GM19438 (cell line): ENCODE data around the gene LIME1.

Experiments used
- ATAC-seq: cut with Tn5 transposase; IDR thresholded peaks from one replicate; pipeline ENCODE4 v1.9.1; 2021; ENCODE audit warnings: low read depth; ENCODE audit not compliant: unreplicated experiment

LIME1 gene

DNA sequence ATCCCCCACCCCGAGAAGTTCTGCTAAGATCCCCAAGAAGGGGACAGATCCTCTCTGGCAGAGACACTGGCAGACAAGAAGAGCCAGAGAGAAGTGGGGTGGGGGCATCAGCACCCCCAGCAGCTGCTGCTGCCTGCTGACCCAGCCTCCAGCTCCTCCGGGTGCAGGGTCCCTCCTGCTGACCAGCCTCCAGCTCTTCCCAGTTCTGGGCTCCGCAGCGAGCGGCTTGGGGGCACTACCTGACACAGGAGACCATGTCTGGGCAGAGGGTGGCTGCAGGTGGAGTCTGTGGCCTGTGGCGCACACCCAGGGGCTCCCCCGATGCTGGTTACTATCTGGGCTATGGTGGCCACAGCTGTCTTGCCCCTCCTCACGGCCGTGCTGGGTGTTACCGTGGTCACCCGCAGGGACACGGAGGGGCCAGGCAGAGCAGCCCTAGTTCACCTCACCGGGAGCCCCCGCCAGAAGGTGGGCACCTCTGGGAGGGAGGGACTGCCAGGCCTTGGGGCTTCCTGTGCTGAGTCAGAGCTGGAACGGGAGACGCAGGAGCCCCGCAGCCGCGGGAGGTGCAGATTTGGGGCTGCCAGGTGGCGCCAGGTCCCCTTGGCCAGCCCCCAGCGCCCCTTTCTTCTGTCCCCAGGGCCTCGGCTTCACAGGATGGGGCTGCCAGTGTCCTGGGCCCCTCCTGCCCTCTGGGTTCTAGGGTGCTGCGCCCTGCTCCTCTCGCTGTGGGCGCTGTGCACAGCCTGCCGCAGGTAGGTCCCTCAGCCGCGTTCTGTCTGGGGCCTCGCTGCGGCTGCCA, 630 bp downstream of the LIME1 start:
- no peak for ATAC-seq

DNA sequence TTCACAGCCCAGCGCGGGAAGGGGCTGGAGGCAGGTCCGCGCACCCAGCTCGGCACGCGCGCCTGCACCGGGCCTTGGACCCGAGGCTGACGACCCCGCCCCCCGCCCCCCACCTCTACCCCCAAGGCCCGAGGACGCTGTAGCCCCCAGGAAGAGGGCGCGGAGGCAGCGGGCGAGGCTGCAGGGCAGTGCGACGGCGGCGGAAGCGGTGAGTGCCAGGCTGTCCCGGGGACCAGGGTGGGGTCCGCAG, 1.2 kb downstream of the LIME1 start:
- no peak for ATAC-seq

DNA sequence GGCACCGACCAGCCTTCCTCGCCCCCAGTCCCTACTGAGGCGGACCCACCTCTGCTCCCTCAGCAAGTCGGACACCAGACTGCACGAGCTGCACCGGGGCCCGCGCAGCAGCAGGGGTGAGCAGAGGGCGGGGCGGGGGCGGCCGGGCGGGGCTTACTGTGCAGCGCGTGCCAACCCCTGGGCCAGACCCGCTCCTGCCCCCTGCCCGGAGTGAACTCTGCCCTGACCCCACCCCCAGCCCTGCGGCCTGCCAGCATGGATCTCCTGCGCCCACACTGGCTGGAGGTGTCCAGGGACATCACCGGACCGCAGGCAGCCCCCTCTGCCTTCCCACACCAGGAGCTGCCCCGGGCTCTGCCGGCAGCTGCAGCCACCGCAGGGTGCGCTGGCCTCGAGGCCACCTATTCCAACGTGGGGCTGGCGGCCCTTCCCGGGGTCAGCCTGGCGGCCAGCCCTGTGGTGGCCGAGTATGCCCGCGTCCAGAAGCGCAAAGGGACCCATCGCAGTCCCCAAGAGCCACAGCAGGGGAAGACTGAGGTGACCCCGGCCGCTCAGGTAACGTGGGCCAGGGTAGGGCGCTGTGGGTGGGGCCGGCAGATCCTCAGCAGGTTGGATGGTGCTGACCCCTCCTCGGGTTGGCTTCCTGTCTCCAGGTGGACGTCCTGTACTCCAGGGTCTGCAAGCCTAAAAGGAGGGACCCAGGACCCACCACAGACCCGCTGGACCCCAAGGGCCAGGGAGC, 1.7 kb downstream of the LIME1 start:
- no peak for ATAC-seq

- no peak for ATAC-seq
Observed at GRCh38 chr20:63738687-63739129, 2.2 kb downstream of the LIME1 start.

DNA sequence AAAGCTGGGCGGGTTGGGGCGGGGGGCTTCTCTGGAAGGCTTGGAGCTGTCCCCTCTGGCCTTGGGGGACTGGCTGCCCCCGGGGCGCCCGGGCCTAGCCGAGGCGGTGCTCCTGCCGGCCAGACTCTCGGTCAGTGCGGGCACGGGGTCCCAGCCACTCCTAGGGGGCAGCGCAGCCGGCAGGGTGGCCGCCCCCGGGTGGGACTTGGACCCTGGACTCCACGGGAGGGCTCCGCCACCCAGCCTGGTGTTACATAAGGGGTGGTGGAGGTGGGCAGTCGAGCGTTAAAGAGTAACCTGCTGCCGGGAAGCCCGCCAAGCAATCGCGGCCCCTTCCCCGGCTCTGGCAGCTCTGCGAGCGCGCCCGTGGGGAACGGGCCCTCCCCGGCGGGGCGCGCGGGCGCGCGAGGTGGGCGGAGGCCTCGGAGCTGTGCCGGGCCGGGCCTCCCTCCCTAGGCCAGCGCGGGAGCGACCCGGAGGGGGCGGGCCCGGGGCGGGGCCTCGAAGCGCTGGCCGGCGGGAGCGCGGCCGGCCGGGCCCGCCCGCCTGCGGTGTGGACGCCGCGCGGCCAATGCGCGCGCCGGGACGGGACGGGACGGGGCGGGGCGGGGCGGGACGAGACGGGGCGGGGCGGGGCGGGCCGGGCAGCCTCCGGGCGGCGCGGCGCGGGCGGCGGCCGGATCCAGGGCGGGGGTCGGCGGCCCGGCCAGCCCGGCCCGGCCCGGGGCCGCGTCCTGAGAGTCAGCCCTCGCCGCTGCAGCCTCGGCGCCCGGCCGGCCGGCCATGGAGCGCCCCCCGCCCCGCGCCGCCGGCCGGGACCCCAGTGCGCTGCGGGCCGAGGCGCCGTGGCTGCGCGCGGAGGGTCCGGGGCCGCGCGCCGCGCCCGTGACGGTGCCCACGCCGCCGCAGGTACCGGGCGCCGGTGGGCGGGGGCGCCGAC, 2.9 kb downstream of the LIME1 start, which contains the start of gene SLC2A4RG:
SLC2A4RG (plus strand) TSS at position 647 of the 940 bp plus-strand sequence; CDS start at position 784, 137 bp downstream.
- no peak for ATAC-seq

DNA sequence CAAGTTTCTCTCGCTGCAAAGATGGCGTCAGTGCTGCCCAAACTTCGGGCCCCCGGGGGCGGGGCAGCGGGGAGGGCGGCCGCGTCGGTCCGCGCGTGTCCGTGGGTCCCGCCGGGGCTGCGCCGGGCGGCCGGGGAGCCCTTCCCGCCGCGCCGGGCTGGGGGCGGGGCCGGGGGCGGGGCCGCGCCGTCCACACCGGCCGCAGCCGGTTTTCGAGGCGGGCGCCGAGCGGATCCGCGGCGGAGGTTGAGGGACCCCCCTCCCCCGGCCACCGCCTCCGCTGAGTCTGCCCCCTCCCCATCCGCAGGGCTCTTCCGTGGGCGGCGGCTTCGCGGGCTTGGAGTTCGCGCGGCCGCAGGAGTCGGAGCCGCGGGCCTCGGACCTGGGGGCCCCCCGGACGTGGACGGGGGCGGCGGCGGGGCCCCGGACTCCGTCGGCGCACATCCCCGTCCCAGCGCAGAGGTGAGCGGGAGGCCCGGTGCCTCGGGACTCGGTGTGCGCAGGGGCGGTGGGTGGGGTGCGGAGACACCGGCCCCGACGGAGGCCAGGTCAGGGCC, 3.7 kb downstream of the LIME1 start:
- ATAC-seq, result no peak

GRCh38 chr20:63740627-63741353, 4.3 kb downstream of the LIME1 start:
- no peak for ATAC-seq

DNA sequence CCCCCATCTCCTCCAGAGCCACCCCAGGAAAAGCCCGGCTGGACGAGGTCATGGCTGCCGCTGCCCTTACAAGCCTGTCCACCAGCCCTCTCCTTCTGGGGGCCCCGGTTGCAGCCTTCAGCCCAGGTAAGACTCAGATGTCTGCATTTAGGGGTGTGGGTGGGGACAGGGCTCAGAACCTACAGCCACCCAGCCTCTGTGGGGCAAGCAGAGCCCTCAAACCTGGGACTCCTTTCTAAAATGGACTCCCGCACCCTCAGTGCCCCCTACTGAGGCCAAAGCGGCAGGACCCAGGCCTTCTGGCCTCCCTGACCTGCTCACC, 4.9 kb downstream of the LIME1 start:
- no peak for ATAC-seq

DNA sequence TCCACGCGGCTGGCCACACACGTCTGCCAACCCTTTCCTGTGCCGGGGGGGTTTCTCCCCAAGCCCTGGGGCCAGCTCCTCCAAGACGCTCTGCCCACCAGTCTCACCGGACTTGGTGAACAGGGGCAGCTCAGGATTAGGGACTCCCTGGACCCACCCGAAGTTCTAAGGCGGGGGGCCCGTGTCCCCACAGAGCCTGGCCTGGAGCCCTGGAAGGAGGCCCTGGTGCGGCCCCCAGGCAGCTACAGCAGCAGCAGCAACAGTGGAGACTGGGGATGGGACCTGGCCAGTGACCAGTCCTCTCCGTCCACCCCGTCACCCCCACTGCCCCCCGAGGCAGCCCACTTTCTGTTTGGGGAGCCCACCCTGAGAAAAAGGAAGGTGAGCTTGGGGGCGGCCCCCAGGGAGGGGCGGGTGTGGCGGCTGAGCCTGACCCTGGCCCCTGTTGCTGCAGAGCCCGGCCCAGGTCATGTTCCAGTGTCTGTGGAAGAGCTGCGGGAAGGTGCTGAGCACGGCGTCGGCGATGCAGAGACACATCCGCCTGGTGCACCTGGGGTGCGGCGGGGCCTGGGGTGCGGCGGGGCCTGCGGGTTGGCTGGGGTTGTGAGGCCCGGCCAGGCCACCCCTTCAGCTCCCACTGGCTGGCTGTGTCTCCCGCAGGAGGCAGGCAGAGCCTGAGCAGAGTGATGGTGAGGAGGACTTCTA, 5.4 kb downstream of the LIME1 start:
- no peak for ATAC-seq

- ATAC-seq, result no peak
Observed at GRCh38 chr20:63742381-63743024, 6.0 kb downstream of the LIME1 start.

DNA sequence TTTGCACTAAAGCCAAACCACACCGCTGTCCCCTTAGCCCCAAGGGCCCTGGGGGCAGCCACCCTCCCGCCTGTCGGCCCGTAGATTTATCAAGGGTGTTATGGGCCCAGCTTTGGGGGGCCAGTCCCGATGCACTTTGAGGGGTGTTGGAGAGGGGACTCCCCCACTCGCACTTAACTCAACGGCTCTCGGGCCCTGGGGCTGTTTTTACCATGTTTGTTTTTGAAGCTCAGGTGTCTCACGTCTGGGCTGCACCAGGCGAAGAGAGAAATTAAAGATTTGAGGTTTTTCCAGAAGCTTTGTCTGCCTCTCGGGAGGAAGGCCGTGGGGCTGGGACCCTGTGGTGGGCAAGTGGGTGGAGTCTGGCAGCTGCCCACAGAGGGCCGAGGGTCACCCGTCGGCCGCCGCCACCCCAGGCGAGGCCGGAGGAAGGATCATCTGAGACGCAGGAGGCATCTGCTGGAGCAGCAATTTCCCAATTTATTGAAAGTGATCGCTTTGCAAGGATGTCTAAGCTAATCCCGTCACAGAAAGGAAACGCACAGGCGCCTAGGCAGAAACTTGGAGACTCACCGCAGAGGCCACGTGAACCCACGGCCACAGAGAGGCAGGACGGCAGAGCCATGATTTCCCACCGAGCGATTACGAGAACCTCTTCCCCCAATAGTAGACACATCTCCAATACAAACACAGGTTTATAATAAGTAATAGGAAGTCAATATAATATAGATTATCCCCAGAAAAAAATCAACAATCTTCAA, 6.9 kb downstream of the LIME1 start:
- no peak for ATAC-seq

DNA sequence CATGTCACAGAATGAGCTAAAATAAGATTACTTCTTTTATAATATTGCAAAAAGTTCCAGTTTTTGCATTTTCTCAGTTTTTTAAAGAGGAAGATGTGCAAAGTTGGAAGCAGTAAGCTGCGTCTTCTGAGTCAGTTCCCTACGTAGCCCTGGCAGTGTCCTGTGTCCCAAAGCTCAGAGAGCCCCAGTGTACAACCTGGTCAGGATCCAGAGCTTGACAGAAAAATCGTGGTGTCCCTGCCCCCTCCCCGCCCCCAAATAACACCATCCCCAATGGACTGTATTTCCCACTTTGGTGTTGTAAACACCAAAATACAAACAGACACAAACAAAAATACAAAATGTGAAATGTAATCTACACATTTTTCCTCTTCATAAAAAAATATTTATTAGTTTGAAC, 7.7 kb downstream of the LIME1 start:
- no peak for ATAC-seq

DNA sequence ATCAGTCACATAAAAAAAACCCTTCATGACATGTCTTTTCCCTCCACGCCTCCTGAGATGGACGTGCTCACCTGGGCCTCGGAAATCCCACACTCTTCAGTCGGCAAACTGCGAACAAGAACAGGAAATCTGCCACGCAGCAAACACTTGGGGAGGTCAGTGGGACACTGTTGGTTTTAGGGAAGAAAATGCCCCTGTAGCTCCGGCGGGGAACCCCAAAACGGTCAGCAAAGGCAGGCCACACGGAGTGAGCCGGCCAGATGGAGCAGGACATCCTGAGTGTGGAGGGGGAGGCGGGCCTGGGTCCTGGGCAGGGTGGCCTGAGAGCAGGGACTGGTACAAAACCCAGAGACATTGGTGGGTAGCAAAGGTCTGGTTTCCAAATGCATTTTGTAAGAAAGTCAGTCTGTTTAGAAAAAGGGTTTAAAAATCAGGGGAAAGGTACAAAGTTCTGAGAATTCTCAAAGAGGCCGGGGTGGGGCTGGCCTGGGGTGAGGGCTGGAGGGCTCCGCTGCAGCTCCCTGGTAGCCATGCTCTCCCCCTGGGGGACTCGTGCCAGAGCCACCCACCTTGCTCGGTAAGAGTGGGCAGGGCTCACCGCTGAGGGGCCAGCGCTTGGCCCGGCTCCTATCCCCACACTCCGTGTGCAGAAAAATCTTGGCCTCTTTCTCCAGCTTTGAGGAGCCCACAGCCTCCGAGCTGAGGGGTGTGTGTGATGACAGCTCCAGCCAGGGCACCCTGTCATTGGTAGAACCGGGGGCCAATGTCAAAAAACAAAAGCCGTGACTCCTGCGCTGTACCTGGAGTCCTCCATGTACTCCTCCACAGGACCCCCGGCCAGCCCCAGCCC, 8.3 kb downstream of the LIME1 start:
- ATAC-seq, result no peak

GRCh38 chr20:63745424-63745805, 9.0 kb downstream of the LIME1 start:
- ATAC-seq, result no peak

DNA sequence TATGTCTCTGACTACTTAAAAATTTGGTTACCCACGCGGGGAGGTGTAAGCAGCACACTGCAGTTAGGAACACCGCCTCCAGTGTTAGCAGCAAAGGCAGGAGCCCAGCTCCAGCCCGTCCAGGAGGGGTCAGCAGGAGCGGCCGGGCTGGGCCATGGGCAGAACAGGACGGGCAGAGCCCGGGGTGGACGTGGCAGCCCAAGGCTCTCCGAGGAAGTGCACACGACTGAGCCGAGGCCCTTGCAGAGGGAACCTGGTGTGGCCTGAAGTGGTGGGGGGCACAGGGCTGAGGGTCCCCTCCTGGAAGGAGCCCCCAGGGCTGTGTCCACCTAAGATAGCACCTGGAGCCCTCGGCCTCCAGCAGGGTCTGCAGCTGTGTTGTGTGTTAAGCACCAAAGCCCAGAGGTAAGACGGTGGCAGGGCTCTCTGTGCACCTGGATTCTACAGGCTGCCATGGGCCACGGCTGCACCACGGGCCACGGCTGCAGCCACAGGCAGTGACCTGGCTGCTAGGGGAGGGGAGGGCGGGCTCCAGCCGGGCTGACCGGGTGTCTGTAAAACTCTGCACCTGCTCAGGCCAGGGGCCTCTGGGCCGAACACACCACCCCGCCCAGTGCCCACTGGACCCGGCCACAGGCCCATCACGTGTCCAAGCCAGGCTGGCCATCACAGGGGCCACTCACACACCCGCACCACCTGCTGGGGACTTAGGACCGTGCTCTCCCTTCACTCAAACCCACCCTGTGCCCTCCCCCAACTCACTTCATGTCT, 9.7 kb downstream of the LIME1 start:
- no peak for ATAC-seq

GRCh38 chr20:63746751-63747315, 10.4 kb downstream of the LIME1 start:
- ATAC-seq, result no peak
